Measurements from ENCODE around the gene ZEB1.
A peak's percentile ranks its signal among the peaks of the same experiment; 100 is the strongest.
"Not testable (repeated sequence)": the region's sequence is repeated elsewhere in the genome, so short reads cannot be mapped to it uniquely, and the experiment has no call there.

ZEB1 gene

DNA sequence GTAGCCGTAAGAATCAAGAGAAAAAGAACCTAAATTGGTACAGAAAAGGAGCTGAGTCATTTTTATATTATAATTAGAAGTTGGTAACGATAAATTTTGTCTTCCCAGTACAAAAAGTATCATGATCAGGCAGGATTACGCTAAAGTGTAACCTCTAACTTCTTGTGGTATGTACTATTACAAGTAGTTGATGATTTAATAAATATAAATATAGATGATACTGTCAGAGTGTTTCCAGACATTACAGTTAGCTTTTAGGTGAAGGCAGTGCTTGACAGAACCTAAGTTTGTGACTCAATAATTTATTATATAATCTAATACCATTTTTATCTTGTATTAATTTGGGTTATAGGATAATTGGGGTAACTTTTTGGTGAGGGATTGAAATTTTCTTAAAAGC lies 53.4 kb downstream of the ZEB1 start:
- no peak for DNase-seq

DNA sequence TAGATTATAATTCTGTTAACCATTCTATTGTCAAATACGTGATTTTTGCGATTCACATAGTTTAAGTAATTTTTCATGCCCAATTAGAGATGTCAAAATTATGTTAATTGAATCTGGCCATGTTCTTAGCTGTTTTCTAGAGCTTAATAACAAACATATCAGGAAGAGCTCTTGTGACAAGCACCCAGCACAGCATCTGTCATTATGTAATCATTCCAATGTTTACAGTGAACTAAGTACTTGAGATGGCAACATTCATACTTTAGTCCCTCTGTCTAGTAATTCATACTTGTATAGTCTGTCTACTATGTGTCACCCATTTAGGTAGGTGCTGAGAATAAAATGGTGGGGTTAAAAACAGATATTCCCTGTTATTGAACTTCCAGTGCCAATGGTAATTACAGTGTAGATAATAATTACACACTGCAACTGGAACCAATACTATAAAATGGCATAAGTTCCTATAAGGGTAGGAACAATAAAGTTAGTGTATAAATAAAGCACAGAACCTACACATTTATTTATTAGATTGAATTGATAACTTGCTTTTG lies 55.2 kb downstream of the ZEB1 start:
- no peak for DNase-seq

DNA sequence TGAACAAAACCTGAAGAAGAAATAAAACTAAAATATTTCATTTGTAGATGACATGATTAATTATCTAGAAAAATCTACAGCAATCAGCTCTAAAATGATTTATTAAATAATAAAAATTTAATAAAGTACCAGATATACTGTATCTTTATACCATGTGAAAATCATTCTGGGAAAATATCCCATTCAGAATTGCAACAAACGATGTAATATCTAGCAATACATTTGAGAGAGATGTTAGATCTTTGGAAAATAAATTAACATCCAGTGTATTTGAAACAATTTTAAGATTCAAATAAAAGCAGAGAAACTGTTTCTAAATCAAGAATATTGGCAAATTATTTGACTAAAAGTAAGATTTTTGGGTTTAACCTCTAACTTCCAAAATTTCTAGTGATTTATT lies 62.2 kb downstream of the ZEB1 start:
- no peak for DNase-seq

DNA sequence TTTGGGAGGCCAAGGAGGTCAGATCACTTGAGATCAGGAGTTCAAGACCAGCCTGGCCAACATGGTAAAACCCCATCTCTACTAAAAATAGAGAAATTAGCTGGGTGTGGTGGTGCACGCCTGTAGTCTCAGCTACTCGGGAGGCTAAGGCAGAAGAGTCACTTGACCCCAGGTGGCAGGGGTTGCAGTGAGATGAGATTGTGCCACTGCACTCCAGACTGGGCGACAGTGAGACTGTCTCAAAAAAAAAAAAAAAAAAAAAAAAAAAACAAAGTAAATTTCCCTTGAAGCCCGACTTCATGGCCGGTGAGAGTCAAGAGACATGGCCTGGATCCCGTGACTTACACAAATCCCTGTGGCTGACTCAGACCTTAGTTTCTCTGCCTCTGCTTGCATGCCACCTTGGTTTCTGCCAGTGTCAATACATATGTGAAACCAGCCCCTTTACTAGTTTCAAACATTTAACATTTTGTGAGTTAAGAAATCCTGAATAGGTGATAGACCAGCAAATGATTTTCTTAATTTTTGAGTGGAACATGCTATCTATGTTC lies 62.8 kb downstream of the ZEB1 start:
- no peak for DNase-seq

DNA sequence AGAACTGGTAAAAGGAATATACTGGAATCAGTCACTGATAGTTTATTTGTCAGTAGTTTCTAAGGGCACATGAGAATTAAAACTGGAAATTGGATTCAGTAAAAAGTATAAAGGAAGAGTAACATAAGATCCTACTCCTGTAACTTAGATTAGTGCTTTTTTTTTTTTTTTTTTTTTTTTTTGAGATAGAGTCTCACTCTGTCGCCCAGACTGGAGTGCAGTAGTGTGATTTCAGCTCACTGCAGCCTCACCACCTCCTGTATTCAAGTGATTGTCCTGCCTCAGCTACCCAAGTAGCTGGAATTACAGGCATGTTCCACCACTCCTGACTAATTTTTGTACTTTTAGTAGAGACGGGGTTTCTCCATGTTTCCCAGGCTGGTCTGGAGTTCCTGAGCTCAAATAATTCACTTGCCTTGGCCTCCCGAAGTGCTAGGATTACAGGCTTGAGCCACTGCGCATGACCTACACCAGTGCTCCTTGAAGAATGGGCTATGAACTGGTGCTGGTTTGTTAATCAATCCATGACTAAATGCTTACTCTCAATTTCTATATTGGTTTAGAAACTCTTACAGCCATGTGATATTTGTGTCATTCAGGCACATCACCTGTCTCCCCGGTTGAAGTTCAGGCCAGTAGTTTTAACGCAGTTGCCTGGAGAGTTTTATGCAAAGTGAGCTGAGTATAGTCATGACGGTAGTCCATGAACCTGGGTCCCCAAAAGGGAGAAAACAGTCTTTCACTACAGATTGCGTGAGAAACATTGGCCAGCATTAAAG lies 65.0 kb downstream of the ZEB1 start:
- DNase-seq = no peak

DNA sequence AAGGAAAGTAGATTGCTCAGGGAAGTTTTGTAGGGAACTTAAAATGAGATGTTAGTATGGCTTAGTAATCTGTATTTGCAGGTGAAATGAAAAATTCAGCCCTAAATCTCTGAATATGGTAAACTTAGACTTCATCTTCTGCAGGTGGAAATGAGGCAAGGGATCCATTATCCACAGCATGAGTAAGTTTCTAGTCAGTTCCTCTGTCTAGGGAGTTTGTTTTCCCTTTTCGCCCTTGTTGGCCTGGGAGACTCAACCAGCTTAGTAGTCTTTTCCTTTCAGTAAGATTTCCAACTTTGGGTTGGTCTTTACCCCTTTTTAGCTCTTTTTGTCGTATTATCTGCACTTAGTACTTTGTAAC lies 65.6 kb downstream of the ZEB1 start:
- DNase-seq = no peak

DNA sequence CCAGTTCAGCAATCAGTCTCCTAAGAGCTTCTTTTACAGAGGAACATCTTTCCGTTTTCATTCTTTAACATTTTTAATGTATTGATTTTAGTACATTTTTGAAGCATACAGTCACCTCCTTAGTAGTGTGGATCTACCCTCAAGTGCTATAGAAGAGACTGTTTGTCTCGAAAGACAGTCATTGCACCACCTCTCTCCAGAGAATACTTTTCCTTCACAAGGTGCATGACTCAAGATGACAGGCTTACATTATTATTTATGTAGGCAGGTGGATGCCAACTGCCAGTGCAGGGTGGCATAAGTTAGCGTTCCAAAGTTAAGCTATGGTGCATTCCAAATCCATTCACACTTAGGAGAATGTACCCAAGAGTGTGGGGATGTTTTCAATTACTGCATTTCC lies 71.8 kb downstream of the ZEB1 start:
- no peak for DNase-seq

DNA sequence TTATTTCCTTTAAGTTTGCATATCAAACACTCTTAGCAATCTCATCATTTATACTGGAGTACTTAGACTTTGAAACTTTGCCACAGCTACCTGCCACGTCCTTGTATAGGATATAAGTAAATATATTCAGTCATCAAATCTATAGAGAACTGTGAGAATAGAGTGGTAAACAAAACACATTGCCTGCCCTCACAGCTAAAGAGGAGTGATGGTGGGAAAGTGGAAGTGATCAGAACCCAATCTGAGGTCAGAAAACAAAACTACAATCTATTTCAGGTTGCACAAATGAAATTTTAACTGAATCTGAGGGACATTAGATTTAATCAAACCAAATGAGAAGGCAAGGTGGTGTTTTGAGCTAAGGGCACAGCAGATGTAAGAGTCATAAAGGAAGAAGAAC lies 74.8 kb downstream of the ZEB1 start:
- no peak for DNase-seq

DNA sequence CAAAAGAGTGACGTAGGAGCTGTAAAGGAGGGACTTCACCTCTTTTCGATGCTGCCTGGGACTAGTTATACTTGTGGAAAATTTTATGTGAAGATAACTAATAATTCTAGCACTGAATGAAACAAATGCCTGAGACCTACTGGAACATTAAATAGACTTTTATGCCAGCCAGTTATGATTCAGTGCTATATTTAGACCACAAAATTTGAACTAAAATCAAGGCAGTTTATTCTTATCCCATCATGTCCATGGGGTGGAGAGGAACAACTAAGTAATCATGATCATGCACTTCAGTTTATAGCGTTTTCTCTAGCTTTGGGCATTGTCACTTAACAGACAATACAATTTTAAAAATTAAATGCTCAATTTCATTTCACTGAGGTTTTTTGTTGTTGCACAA lies 76.7 kb downstream of the ZEB1 start:
- no peak for DNase-seq

DNA sequence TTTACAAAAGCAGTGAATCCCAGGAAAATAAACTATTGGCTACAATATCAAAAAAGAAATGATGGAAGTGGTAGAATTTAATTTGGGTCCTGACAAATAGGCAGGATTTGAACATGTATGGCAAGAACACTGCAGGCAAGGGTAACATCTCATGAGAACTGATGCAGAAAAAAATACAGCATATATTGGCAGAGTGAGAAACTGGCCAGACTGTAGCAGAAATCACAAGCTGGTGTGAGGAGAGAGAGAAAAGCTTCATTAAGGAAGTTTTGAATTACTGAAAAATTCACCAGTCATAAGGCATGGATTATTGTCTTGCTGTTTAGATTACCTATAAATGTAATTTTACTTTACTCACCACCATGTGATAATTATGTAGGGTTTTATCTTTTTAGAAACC lies 77.4 kb downstream of the ZEB1 start:
- no peak for DNase-seq

DNA sequence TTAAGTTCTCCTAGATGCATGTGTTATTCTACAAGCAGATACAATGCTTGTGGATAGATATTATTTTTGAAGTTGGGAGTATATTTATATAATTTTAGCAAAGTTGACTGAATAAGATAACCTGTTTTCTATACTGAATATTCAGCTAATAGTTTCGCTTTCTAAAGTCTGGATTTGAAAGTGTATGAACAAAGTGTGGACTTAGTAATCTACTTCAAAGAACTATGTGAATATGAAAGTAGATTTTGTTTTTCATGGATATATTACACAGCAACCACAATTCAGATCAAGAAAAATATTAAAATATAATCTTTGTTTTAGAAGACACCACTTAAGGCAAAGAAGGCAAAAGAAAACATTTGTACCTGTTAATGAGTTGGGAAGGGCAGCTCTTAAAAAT lies 78.8 kb downstream of the ZEB1 start:
- DNase-seq = no peak

DNA sequence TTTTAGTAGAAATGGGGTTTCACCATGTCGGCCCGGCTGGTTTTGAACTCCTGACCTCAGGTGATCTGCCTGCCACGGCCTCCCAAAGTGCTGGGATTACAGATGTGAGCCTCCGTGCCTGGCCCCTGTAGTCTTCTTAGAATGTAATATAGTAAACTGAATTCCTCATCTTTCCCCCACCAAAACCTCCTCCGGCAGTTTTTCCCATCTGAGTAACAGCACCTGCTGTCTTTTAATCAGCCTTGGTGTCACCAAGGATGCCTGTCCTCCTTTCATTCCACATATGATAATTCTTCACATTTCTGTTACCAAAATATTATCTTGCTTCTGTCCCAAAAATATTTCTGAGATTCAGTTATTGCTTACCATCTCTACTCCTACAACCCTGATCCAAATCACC lies 80.2 kb downstream of the ZEB1 start:
- DNase-seq = no peak

DNA sequence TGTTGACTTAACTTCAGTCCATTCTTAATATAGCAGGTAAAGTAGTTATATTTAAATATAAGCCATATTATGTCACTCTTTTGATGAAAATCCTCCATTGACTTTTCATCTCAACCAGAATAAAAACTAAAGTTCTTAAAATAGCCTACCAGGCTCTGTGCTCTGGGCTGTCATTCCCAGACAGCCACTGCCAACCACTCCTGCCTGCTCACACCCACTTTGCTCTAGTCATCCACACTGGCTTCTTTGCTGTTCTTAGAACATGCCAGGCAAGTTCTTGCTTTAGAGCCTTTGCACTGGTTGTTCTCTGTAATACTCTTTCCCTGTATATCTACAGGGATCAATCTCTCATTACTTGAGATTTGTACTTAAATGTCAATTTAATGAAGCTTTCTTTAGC lies 80.6 kb downstream of the ZEB1 start:
- no peak for DNase-seq

DNA sequence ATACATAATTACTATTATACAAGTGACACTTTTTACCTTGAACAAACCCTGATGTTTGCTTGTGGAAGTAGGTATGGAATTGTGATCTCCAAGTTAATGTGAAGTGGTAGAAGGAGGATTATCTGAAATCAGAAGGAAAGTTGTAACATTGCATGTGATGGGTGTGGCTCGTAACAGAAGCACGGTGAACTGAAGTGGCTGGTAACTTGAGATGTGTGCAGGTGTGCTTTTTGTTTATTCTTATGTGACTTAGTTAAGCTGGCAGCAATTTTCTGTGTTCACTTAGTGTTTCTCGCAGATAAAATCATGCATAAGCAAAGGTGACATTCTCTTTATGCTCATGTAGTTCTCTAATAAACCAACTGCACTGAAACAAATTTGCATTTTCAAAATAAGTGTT lies 82.3 kb downstream of the ZEB1 start:
- DNase-seq = peak in 1 of 2 experiments; percentile 8

DNA sequence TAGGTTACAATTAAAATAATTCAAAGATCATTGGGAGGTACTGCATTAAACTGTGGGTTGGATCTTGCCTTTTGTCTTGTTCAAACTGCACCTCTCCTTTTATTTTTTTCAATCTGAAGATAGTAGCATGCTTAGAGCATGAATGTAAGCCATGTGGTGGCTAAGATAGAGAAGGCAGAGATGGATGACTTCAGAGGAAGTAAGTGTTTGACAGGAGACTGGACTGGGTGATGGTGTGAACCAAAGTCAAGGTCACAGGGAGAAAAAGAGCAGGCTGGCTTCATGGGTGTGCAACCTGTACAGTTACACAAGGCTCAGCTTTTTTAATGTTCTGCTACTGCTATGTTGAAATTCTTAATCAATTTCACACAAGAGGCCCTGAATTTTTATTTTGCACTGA lies 85.6 kb downstream of the ZEB1 start:
- DNase-seq = no peak

DNA sequence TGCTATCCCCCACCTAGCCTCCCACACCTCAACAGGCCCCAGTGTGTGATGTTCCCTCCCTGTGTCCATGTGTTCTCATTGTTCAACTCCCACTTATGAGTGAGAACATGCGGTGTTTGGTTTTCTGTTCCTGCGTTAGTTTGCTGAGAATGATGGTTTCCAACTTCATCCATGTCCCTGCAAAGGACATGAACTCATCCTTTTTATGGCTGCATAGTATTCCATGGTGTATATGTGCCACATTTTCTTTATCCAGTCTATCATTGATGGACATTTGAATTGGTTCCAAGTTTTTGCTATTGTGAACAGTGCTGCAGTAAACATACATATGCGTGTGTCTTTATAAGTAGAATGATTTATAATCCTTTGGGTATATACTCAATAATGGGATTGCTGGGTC lies 86.8 kb downstream of the ZEB1 start:
- not testable (repeated sequence) for DNase-seq

DNA sequence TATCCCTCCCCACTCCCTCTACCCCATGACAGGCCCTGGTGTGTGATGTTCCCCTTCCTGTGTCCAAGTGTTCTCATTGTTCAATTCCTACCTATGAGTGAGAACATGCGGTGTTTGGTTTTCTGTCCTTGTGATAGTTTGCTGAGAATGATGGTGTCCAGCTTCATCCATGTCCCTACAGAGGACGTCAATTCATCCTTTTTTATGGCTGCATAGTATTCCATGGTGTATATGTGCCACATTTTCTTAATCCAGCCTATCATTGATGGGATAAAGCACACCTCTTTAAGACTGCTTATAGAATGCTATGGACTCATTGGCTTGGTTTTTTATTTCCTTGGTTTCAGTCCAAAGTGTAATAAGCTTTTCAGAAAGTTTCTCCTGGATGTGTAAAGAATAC lies 93.4 kb downstream of the ZEB1 start:
- not testable (repeated sequence) for DNase-seq

DNA sequence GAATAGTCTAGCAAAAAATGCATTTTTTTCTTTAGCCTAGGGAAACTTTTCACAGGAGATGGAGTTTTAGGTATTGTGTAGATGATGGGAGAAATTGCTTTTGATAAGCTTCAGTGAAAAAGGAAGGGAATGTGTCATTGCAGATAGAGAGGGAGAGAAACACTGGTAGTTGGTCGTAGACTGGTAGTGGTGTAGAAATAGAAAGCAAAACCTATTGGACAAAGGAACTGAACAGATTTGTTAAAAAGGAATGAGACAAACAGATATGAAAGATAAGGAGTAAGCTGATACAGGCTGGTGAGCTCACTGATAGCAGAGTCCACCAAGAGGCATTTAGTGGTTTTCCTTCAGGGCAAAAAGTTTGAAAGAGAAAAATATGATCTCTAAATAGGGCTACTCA lies 94.3 kb downstream of the ZEB1 start:
- no peak for DNase-seq

DNA sequence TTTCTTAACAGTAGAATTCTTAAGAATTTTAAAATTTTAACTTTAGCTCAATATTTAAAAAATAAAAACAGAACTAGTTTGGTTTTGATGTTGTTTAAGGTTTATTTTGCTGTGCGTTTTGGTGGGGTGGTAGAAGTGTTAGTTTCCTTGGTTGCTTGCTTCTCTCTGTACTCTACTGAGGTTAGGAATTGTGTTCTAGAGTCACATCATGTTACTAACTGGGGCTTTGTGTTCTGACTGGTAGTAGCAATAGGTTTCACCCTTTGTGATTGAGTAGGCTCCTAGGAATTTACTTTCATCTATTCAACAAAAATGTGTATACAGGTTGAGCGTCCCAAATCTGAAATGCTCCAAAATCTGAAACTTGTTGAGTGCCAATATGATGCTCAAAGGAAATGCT lies 99.5 kb downstream of the ZEB1 start:
- DNase-seq = no peak

DNA sequence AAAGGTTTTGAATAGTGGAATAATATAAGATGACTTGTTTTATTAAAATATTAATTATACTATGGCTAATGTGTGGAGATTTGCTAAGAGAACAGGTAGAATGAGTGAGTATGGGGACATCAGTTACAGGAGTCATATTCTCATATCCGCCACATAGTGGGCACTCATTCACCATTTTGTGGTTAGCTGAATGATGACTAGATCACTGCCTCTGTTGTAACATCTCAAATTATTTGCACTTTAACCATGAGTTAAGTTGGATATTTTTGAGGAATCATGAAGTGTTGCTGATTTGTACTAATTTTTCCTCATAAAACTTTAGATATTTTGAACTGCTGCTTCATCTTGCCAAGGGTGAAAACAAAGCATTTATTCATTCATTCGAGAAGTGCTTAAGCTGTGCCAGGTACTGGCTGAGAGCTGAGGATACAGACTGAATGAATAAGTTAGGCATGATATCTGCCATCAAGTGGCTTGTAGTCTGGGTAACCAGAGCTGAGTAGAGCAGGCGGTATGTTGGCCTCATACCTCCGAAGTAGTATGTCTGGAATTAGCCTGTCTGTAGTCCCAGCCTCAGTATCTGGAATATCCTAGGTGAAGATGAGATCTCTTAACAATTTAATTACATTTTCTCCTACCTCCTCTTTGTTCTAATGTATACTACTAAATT lies 100.5 kb downstream of the ZEB1 start:
- no peak for DNase-seq

DNA sequence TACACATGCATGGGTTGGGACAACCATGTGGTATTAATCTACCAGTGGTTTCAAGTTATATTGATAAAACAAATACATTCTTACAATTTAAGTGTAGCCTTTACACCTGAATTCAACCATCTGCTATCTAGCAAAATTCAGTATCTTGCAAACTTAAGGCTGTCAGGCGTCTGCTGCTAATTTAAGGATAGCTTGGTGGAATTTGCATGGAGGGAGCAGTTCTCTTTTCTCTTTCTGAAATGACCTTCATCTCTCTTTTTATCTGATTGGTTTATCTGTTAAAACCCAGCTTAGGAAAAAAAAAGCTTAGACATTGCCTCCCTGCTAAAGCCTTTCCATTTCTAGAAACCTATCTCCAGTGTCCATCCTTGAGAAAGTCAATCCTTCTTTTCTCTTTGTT lies 102.3 kb downstream of the ZEB1 start:
- DNase-seq = no peak

DNA sequence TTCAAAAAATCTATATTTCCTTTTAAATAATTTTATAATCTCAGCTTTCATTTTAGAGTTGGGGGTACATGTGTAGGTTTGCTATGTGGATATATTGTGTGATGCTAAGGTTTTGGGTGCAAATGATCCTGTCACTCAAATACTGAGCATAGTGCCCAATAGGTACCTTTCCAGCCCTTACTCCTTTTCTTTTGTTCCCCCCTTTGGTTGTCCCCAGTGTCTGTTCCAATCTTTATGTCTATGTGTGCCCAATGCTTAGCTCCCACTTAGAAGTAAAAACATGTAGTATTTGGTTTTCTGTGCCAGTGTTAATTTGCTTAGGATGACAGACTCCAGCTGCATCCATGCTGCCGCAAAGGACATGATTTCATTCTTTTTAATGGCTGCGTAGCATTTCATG lies 103.6 kb downstream of the ZEB1 start:
- DNase-seq = no peak

DNA sequence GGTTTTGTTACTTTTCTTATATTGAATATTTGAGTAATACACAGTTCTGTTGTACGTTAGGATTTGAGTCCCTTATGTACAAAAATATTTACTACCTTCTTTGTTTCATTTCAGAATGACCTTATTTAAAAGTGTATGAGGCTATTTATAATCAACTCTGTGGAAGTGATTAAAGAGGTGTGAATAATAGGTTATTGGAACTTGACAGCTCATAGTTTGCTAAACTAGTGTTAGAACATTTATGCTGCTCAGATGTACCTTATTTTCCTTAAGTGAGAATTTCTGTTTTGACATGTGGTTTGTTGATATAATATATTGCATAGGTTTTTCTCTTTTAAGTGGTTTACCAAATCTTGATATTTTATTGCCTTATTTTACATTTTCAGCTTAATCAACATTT lies 105.5 kb downstream of the ZEB1 start:
- DNase-seq = no peak

DNA sequence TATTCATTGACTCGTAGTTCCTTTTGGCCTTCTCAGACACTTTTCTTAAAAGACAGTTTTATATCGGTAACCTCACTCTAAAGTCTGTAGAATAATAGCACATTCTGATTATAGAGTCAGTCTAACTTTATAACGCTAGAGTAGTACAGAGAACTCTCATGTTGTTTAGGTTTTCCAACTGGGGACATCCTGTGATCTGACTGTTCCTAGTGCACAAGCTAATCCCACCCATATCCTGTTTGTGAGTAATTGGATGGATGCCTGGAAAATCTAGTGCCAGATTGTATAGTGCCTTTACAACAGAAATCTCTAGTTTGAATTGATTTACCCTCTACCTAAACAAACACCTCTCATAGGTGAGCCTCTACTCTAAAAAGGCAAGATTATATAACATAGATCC lies 107.4 kb downstream of the ZEB1 start:
- no peak for DNase-seq
